ENCODE data around the gene ITSN1. TPM values are rescaled to one million over a fixed set of nuclear protein-coding genes. Genes with fewer than 3 reads are reported as not detected.

Gene ITSN1
- total RNA-seq, 4 donors from 2014 or later = 14.5 to 33.1 (median 26.9) TPM

- DNase-seq = no peak
- H3K27me3 ChIP-seq = no peaks in the 10 kb centered on the region
- no peaks in the 10 kb centered on the region for H3K9me3 ChIP-seq
- TF ChIP-seq CTCF (IDR thresholded peaks at IDR 0.05 in 4 of 5, conservative IDR thresholded peaks at IDR 0.05 in 1 of 5) = no peak
- no peak for TF ChIP-seq POLR2A (IDR thresholded peaks at IDR 0.05)
- intact Hi-C loops (cut with DNase I; ENCODE audit: low total_unique reads) (no loop called here), in situ Hi-C loops (cut with MboI; ENCODE audit: low sequenced_read_pairs in 4 of 4) (no loop called here)
- H3K4me3 ChIP-seq = no peak overlapping the region
- no peaks in the 10 kb centered on the region for H3K4me1 ChIP-seq
- no peak overlapping the region for H3K27ac ChIP-seq
- no peak for ATAC-seq
- peaks cover 0 to 10% of the 10 kb centered on the region in 2 donors for H3K36me3 ChIP-seq
Observed at GRCh38 chr21:33771976-33772375, 129.7 kb downstream of the ITSN1 start.

GRCh38 chr21:33774551-33774950 is 132.2 kb downstream of the ITSN1 start:
- no peaks in the 10 kb centered on the region for H3K9me3 ChIP-seq
- H3K36me3 ChIP-seq = peaks cover 0 to 10% of the 10 kb centered on the region in 2 donors
- in situ Hi-C loops (cut with MboI; ENCODE audit: low sequenced_read_pairs in 4 of 4) (no loop called here), intact Hi-C loops (cut with DNase I; ENCODE audit: low total_unique reads) (no loop called here)
- H3K27me3 ChIP-seq = no peaks in the 10 kb centered on the region
- no peaks in the 10 kb centered on the region for H3K4me1 ChIP-seq
- H3K27ac ChIP-seq = no peak overlapping the region
- no peak overlapping the region for H3K4me3 ChIP-seq
- TF ChIP-seq CTCF (IDR thresholded peaks at IDR 0.05 in 4 of 5, conservative IDR thresholded peaks at IDR 0.05 in 1 of 5) = no peak
- no peak for TF ChIP-seq POLR2A (IDR thresholded peaks at IDR 0.05)
- ATAC-seq (no peak), DNase-seq (no peak)

DNA sequence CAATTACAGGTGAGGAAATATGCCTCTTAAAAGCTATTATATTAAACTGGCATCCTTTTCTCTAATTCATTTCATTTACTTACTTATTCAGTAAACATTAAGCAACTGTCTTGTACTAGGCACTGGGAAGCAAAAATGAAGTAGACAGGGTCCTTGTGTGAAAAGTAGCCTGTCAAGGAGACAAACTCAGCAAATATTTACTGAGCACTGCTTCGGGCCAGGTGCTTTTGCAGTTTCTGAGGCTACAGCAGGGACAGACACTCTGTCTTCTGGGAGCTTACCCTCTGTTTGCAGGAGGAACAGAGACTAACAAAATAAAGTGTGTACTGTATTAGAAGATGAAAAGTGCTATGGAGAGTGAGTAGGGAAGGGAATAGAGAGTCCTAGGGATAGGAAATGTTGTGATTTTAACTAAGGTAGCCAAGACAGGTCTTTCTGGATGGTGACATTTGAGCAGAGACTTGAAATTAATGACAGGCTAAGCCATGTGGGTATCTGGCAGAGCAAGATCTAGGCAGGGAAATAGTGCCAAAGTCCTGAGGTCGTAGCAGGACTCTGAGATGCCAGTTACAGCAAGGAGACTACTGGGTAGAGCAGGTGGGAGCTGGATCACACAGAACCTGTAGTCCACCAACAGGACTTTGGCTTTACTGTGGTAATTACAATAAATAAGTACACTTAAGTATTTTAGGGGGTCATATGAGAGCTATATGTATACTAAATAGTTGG is 133.0 kb downstream of the ITSN1 start:
- no peak for DNase-seq
- Histone ChIP-seq H3K4me3 (no peak overlapping the region), H3K4me1 (no peaks in the 10 kb centered on the region), H3K27ac (peak overlapping the region in 2 of 4 donors; percentile 11 to 27), H3K27me3 (no peaks in the 10 kb centered on the region), H3K36me3 (peaks cover 0 to 8% of the 10 kb centered on the region in 2 donors), H3K9me3 (no peaks in the 10 kb centered on the region)
- TF ChIP-seq POLR2A (IDR thresholded peaks at IDR 0.05) (no peak), CTCF (IDR thresholded peaks at IDR 0.05 in 4 of 5, conservative IDR thresholded peaks at IDR 0.05 in 1 of 5) (no peak)
- intact Hi-C loops (cut with DNase I; ENCODE audit: low total_unique reads) = no loop called here
- in situ Hi-C loops (cut with MboI; ENCODE audit: low sequenced_read_pairs in 4 of 4) = no loop called here
- peak in 1 of 2 donors; percentile 65 for ATAC-seq

- no peak for ATAC-seq
- no peaks in the 10 kb centered on the region for H3K27me3 ChIP-seq
- in situ Hi-C loops (cut with MboI; ENCODE audit: low sequenced_read_pairs in 4 of 4) (no loop called here), intact Hi-C loops (cut with DNase I; ENCODE audit: low total_unique reads) (no loop called here)
- H3K4me3 ChIP-seq = no peak overlapping the region
- H3K27ac ChIP-seq = no peak overlapping the region
- no peak for DNase-seq
- no peaks in the 10 kb centered on the region for H3K9me3 ChIP-seq
- H3K36me3 ChIP-seq = no peaks in the 10 kb centered on the region
- H3K4me1 ChIP-seq = no peaks in the 10 kb centered on the region
- TF ChIP-seq CTCF (IDR thresholded peaks at IDR 0.05 in 4 of 5, conservative IDR thresholded peaks at IDR 0.05 in 1 of 5) (no peak), POLR2A (IDR thresholded peaks at IDR 0.05) (no peak)
Observed at GRCh38 chr21:33780631-33781030, 138.3 kb downstream of the ITSN1 start.

GRCh38 chr21:33781121-33781520 is 138.8 kb downstream of the ITSN1 start:
- H3K4me3 ChIP-seq = no peak overlapping the region
- no peaks in the 10 kb centered on the region for H3K9me3 ChIP-seq
- DNase-seq (no peak), ATAC-seq (no peak)
- no peaks in the 10 kb centered on the region for H3K4me1 ChIP-seq
- no peak for TF ChIP-seq CTCF (IDR thresholded peaks at IDR 0.05 in 4 of 5, conservative IDR thresholded peaks at IDR 0.05 in 1 of 5)
- H3K27ac ChIP-seq = no peak overlapping the region
- H3K27me3 ChIP-seq = no peaks in the 10 kb centered on the region
- intact Hi-C loops (cut with DNase I; ENCODE audit: low total_unique reads) = no loop called here
- in situ Hi-C loops (cut with MboI; ENCODE audit: low sequenced_read_pairs in 4 of 4) = no loop called here
- no peaks in the 10 kb centered on the region for H3K36me3 ChIP-seq

Data from gastrocnemius medialis (tissue), 4 donors.